CD4-positive, alpha-beta T cell (primary cell): ENCODE measurements around the gene IQCF2. TPM values are rescaled to one million over a fixed set of nuclear protein-coding genes. Genes with fewer than 3 reads are reported as not detected.

Experiments
- ATAC-seq: fragments of 200-7000 bp; cut with Tn5 transposase; one replicate; pipeline ENCODE4 v1.10.0; 2022; ENCODE audit warnings: mild to moderate bottlenecking; ENCODE audit not compliant: poor library complexity
- CTCF ChIA-PET: fragments of 350-600 bp; sonication (Branson Sonifier 250); formaldehyde crosslinking; loops from one replicate; lab custom pipeline; 2021; ENCODE audit warnings: antibody characterized with exemption, inconsistent platforms; lab: Charles Lee
- POLR2A ChIA-PET: fragments of 350-600 bp; sonication (Branson Sonifier 250); formaldehyde crosslinking; loops from one replicate; lab custom pipeline; 2021; ENCODE audit warnings: antibody characterized with exemption, inconsistent platforms; lab: Charles Lee
- DNase-seq, 14 experiments: peaks; one replicate each; pipeline ENCODE4 v3.0.0-alpha.2; 2013 to 2020; ENCODE audit warnings: mixed read lengths in 2 of 14
- H3K27ac ChIP-seq, 2 donors: one replicate each; pipeline versions ENCODE4 v1.5.1 to v1.7.0; 2013; ENCODE audit warnings: low read length in 2 of 2, low read depth in 1 of 2, mild to moderate bottlenecking in 1 of 2
- H3K27me3 ChIP-seq, 2 experiments: 1 replicate in 1 of 2; 2 replicates in 1 of 2; pipeline versions ENCODE4 v1.6.1 to v1.7.0; 2013; ENCODE audit warnings: low read length in 2 of 2, control low read depth in 1 of 2, mild to moderate bottlenecking in 1 of 2, moderate library complexity in 1 of 2; ENCODE audit not compliant: insufficient read depth in 2 of 2, control insufficient read depth in 1 of 2
- H3K36me3 ChIP-seq: one replicate; pipeline ENCODE4 v1.6.1; 2013; ENCODE audit warnings: low read length, control low read depth; ENCODE audit not compliant: insufficient read depth
- H3K4me1 ChIP-seq: one replicate; pipeline ENCODE4 v1.6.1; 2013; ENCODE audit warnings: low read length, control low read depth; ENCODE audit not compliant: insufficient read depth
- H3K4me3 ChIP-seq: one replicate; pipeline ENCODE4 v1.5.1; 2013; ENCODE audit warnings: mild to moderate bottlenecking, low read length, moderate library complexity
- H3K9me3 ChIP-seq, 2 experiments: 1 replicate in 1 of 2; 2 replicates in 1 of 2; pipeline versions ENCODE4 v1.6.1 to v1.7.0; 2013; ENCODE audit warnings: low read length in 2 of 2, mild to moderate bottlenecking in 2 of 2, control low read depth in 1 of 2, moderate library complexity in 1 of 2; ENCODE audit not compliant: control insufficient read depth in 1 of 2, insufficient read depth in 1 of 2
- H3K27ac Mint-ChIP-seq: one replicate; pipeline ENCODE4 v1.8.0; 2020; ENCODE audit warnings: mixed read lengths
- H3K27me3 Mint-ChIP-seq: one replicate; pipeline ENCODE4 v1.8.0; 2021; ENCODE audit warnings: mixed read lengths
- H3K36me3 Mint-ChIP-seq: one replicate; pipeline ENCODE4 v1.8.0; 2021; ENCODE audit warnings: low read depth, mixed read lengths
- H3K4me1 Mint-ChIP-seq: one replicate; pipeline ENCODE4 v1.8.0; 2021; ENCODE audit warnings: low read depth, mixed read lengths
- H3K4me3 Mint-ChIP-seq: one replicate; pipeline ENCODE4 v1.8.0; 2020; ENCODE audit warnings: mild to moderate bottlenecking, mixed read lengths
- H3K9me3 Mint-ChIP-seq: one replicate; pipeline ENCODE4 v1.8.0; 2020; ENCODE audit warnings: mixed read lengths
- intact Hi-C, 2 experiments: fragments of 100-400 bp; cut with DNase I in 1 of 2; cut with micrococcal nuclease in 1 of 2; formaldehyde crosslinking; loops; one replicate each; pipeline versions ENCODE4 v1.15.1 to v1.9.0; 2023 to 2025; cut with DNase I, micrococcal nuclease
- total RNA-seq, 174 experiments: library from RNA in 2 of 174; stranded (reverse) in 2 of 174; gene quantifications; one replicate each; pipeline ENCODE4 v1.2.3 and lab custom pipeline; 2021 to 2026
- TF ChIP-seq, protein P1 (sequence below): fragments of 200-600 bp; IDR thresholded peaks from one replicate; pipeline ENCODE4 v1.8.0; 2022; ENCODE audit warnings: antibody characterized with exemption, mild to moderate bottlenecking

Gene IQCF2
- total RNA-seq, 2 experiments from 2014 or later: not detected

DNA sequence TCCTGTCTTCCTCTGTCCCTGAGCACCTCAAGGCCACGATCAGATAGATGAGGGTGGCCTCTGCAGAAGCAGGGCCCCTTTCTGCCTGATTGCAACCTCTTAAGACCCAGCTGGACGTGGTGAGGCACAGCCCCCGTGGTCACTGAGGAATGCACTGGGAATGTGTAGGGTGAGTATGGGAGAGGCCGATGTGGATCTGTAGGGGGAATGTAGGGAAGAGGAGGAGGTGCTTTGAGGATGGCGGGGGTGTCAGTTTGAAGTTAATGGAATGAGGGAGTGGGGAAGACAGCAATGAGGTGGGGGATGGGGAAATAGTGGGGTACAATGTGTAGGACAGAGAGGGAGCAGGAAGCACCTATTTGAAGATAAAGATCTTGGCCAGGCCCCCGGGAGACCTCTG lies 14.8 kb downstream of the IQCF2 start:
- Histone ChIP-seq H3K4me3 (no peak overlapping the region), H3K36me3 (no peaks in the 10 kb centered on the region), H3K27ac (no peak overlapping the region), H3K9me3 (no peaks in the 10 kb centered on the region), H3K27me3 (peaks cover 0 to 2% of the 10 kb centered on the region in 2 experiments), H3K4me1 (no peaks in the 10 kb centered on the region)
- no peak overlapping the region for H3K27ac Mint-ChIP-seq
- H3K9me3 Mint-ChIP-seq: no peaks in the 10 kb centered on the region
- intact Hi-C loops: no loop called here
- ATAC-seq (no peak), DNase-seq (no peak)
- no peak overlapping the region for H3K4me3 Mint-ChIP-seq
- H3K4me1 Mint-ChIP-seq: no peaks in the 10 kb centered on the region
- TF ChIP-seq, protein P1, sequence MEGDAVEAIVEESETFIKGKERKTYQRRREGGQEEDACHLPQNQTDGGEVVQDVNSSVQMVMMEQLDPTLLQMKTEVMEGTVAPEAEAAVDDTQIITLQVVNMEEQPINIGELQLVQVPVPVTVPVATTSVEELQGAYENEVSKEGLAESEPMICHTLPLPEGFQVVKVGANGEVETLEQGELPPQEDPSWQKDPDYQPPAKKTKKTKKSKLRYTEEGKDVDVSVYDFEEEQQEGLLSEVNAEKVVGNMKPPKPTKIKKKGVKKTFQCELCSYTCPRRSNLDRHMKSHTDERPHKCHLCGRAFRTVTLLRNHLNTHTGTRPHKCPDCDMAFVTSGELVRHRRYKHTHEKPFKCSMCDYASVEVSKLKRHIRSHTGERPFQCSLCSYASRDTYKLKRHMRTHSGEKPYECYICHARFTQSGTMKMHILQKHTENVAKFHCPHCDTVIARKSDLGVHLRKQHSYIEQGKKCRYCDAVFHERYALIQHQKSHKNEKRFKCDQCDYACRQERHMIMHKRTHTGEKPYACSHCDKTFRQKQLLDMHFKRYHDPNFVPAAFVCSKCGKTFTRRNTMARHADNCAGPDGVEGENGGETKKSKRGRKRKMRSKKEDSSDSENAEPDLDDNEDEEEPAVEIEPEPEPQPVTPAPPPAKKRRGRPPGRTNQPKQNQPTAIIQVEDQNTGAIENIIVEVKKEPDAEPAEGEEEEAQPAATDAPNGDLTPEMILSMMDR: no peak
- POLR2A ChIA-PET: no interaction called here
- CTCF ChIA-PET: no interaction called here
- no peaks in the 10 kb centered on the region for H3K36me3 Mint-ChIP-seq
- H3K27me3 Mint-ChIP-seq: peaks cover 21% of the 10 kb centered on the region

DNA sequence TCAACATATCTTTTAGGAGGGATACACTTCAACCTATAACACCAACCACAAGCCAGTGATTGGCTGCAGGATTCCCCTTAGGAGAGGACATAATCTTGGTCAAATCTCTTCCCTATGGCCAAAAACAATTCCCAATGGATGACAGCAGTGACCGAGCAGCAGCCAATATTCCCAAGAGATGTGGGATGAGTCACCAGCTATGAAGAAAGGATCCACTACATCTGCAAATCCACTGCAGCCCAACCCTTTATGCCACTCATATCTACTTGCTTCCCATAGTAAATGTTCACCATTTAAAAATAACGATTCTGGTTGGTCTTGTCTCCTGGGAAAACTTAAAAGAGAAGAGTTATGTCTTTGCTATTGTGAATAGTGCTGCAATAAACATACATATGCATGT lies 18.5 kb downstream of the IQCF2 start:
- peaks cover 24% of the 10 kb centered on the region for H3K27me3 Mint-ChIP-seq
- H3K36me3 ChIP-seq: no peaks in the 10 kb centered on the region
- H3K4me3 Mint-ChIP-seq: no peak overlapping the region
- H3K9me3 Mint-ChIP-seq: no peaks in the 10 kb centered on the region
- intact Hi-C loops: no loop called here
- DNase-seq (no peak), ATAC-seq (no peak)
- no peak overlapping the region for H3K27ac Mint-ChIP-seq
- H3K27me3 ChIP-seq: peaks cover 0 to 2% of the 10 kb centered on the region in 2 experiments
- ChIA-PET CTCF (no interaction called here), POLR2A (no interaction called here)
- H3K27ac ChIP-seq: no peak overlapping the region
- no peak overlapping the region for H3K4me3 ChIP-seq
- no peaks in the 10 kb centered on the region for H3K4me1 Mint-ChIP-seq
- H3K4me1 ChIP-seq: no peaks in the 10 kb centered on the region
- no peaks in the 10 kb centered on the region for H3K9me3 ChIP-seq
- no peaks in the 10 kb centered on the region for H3K36me3 Mint-ChIP-seq
- TF ChIP-seq, protein P1: no peak

DNA sequence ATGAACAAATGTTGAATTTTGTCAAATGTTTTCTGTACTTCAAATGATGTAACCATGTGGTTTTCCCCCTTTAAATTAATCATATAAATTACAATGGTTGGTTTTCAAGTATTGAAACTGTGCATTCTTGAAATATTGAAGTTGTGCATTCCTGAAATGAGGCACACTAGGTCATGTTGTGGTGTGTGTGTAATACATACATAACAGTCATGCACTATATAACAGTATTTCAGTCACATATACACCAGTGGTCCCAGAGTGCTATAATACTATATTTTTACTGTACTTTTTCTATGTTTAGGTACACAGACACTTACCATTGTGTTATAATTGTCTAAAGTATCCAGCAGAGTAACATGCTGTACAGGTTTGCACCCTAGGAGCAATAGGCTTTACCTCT lies 25.0 kb downstream of the IQCF2 start:
- Mint-ChIP-seq H3K4me1 (no peaks in the 10 kb centered on the region), H3K27me3 (peaks cover 6% of the 10 kb centered on the region), H3K4me3 (no peak overlapping the region), H3K27ac (no peak overlapping the region), H3K9me3 (no peaks in the 10 kb centered on the region), H3K36me3 (no peaks in the 10 kb centered on the region)
- Histone ChIP-seq H3K36me3 (no peaks in the 10 kb centered on the region), H3K4me1 (peaks cover 3% of the 10 kb centered on the region), H3K4me3 (no peak overlapping the region), H3K27me3 (no peaks in the 10 kb centered on the region), H3K9me3 (no peaks in the 10 kb centered on the region), H3K27ac (no peak overlapping the region)
- intact Hi-C loops: no loop called here
- DNase-seq: no peak
- POLR2A ChIA-PET: no interaction called here
- TF ChIP-seq, protein P1: no peak
- CTCF ChIA-PET: no interaction called here
- ATAC-seq: no peak
